Lower leg skin (tissue), 3 donors: ENCODE measurements around the gene TNNI2.

ENCODE experiments used
- POLR2A ChIP-seq, 2 donors: fragments of 450-650 bp; IDR thresholded peaks; one replicate each; pipeline ENCODE4 v1.6.1; 2016 to 2017; ENCODE audit warnings: antibody characterized with exemption in 2 of 2, mild to moderate bottlenecking in 1 of 2, moderate library complexity in 1 of 2
- TF ChIP-seq, protein P1 (sequence below), 3 donors: fragments of 450-650 bp; IDR thresholded peaks; one replicate each; pipeline ENCODE4 v1.5.1; 2016; ENCODE audit warnings: antibody characterized with exemption in 3 of 3, mild to moderate bottlenecking in 3 of 3, moderate library complexity in 2 of 3

DNA sequence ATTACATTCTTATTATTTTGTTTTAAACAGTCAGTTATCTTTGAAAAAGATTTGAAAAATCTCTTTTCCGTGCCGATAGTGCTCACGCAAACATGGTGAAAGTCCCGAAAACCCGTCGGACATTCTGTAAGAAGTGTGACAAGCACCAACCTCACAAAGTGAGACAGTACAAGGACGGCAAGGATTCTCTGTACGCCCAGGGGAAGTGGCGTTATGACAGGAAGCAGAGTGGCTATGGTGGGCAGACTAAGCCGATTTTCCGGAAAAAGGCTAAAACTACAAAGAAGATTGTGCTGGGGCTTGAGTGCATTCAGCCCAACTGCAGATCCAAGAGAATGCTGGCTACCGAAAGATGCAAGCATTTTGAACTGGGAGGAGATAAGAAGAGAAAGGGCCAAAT lies 46.3 kb upstream of the TNNI2 start:
- TF ChIP-seq, protein P1, sequence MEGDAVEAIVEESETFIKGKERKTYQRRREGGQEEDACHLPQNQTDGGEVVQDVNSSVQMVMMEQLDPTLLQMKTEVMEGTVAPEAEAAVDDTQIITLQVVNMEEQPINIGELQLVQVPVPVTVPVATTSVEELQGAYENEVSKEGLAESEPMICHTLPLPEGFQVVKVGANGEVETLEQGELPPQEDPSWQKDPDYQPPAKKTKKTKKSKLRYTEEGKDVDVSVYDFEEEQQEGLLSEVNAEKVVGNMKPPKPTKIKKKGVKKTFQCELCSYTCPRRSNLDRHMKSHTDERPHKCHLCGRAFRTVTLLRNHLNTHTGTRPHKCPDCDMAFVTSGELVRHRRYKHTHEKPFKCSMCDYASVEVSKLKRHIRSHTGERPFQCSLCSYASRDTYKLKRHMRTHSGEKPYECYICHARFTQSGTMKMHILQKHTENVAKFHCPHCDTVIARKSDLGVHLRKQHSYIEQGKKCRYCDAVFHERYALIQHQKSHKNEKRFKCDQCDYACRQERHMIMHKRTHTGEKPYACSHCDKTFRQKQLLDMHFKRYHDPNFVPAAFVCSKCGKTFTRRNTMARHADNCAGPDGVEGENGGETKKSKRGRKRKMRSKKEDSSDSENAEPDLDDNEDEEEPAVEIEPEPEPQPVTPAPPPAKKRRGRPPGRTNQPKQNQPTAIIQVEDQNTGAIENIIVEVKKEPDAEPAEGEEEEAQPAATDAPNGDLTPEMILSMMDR (IDR thresholded peaks at IDR 0.05), result no peak
- no peak for TF ChIP-seq POLR2A (IDR thresholded peaks at IDR 0.05)
